Activated T-cell treated with anti-CD3 and anti-CD28 coated beads for 24 hours (primary cell): ENCODE data around the gene SLC26A1.
A peak's percentile ranks its signal among the peaks of the same experiment; 100 is the strongest.

Source experiments
- DNase-seq: peaks from one replicate; pipeline ENCODE4 v3.0.0-alpha.2; 2020; ENCODE audit warnings: low read depth

The SLC26A1 gene

GRCh38 chr4:1029529-1029928, 36.3 kb upstream of the SLC26A1 start:
- DNase-seq, result no peak

DNA sequence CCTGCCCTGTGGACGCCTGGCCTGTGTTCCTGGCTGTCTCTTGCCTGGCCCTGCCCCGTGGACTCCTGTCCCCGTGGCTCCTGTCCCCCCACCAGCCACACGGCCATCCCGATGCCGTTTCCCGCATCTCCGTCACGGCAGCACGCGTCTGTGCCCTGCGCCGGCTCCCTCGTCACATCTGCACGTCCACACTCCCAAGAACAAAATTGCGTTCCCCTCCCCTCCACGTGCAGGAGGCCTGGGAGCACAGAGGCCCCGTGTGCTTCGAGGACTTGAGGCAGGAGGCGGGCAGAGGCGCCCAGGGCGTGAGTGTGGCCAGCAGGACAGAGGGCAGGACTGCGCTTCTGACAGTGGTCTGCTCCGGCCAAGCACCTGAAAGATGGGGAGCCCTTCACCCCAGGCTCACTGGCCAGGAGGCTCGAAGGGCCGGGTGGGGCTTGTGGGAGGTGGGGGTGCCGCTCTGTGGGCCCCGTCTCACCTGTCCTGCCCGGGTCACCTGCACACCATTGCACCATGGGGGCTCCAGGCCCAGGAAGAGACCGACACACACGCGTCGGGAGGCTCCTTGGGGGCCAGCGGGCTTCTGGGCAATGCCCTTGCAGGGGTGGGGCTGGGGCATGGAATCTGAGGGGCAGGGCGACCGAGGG, 35.5 kb upstream of the SLC26A1 start:
- DNase-seq, result no peak

DNA sequence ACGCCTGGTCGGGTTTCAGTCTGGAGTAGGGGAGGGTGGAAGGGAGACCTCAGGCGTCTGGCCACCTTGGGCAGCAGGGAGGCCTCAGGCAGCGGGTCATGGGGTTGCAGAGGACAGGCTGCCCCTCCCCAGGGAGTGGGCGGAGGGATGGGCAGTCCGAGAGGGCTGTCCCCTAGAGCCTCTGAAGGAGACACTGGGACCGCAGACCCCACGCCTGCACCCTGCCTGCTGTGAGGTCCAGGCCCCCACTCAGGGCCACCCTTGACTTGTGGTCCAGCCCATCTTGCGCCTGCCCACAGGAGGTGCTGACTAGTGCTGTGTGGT, 34.7 kb upstream of the SLC26A1 start:
- DNase-seq, result no peak

DNA sequence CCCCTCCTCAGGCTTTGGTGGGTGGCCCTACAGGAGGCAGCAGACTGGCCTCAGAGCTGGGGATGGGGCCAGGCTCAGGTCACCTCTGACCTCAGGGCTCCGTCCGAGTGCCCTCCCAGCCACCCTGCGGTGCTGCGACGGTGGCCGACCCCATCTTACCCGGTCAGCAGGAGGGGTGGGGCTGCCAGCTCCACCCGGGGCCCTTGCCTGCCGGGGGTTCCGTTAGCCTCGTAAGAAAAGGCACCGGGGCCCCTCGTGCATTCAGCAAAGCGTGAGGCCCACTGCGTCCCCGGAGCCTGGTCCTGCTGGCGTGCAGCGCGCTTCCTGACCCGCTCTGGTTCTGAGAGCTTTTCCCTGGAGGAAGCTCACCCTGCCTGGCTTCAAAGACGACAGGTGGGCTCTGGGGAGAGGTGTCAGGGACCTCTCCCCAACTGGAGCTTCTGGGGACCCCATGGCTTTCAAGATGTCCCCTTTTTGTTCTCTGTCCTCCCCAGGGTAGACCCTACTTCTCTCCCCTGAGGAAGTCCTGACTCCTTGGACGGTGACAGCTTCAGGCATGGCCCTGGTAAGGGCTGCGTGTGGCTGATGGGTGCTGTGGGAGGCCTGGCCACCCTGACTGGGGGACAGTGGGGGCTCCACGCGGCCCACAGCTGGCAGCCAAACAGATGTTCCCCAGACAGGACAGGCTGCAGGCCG, 34.2 kb upstream of the SLC26A1 start:
- no peak for DNase-seq

- DNase-seq, result peak; percentile 16
Measured at GRCh38 chr4:1026115-1026514, 32.9 kb upstream of the SLC26A1 start.

DNA sequence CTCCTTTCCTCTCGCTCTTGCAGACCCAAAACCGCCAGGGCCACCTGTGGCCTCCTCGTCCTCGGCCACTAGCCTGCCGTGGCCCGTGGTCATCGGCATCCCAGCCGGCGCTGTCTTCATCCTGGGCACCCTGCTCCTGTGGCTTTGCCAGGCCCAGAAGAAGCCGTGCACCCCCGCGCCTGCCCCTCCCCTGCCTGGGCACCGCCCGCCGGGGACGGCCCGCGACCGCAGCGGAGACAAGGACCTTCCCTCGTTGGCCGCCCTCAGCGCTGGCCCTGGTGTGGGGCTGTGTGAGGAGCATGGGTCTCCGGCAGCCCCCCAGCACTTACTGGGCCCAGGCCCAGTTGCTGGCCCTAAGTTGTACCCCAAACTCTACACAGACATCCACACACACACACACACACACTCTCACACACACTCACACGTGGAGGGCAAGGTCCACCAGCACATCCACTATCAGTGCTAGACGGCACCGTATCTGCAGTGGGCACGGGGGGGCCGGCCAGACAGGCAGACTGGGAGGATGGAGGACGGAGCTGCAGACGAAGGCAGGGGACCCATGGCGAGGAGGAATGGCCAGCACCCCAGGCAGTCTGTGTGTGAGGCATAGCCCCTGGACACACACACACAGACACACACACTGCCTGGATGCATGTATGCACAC, 31.8 kb upstream of the SLC26A1 start:
- DNase-seq, result no peak

- no peak for DNase-seq
Measured at GRCh38 chr4:1023895-1024740, 30.9 kb upstream of the SLC26A1 start.

DNA sequence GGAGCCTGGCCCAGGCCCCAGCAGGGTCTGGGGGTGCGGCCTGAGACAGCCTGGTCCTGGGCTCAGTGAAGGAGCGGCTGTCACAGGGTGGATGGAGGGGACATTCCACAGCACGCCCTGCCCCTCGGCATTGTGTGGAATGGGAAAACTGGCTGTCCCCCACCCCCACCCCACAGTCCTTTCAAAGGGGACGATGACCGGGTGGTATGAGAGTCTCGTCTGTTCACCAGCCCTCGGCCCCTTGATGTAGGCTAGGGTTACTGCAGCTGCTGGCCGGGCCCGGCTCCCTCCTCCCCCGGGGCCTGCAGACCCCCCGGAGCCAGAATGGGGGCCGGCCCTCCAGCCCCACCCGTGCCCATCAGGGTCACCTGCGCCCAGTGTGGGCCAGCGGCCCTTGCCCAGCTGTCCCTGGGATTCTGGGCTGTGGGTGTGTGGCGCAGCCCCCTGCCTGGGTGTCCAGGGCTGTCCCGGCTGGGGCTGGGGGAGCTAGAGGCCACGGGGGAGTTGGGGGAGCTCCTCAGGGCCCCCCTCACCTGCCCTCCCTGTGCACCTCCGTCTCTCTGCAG, 30.0 kb upstream of the SLC26A1 start:
- DNase-seq, result no peak

DNA sequence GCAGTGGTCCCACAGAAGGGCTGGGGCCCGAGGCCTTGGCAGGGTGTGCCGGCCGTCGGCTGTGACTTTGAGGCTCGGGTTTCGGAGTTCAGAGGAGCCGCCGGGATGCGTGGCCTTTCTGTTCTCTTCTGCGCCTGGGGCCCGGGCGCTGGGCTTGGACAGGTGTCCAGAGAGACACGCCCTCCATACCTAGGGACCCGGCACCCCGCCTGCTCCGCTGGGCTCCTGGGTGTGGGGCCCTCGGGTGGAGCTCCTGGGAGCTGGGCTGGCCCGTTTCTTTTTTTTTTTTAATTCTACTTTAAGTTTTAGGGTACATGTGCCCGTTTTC, 29.5 kb upstream of the SLC26A1 start:
- DNase-seq, result no peak

DNA sequence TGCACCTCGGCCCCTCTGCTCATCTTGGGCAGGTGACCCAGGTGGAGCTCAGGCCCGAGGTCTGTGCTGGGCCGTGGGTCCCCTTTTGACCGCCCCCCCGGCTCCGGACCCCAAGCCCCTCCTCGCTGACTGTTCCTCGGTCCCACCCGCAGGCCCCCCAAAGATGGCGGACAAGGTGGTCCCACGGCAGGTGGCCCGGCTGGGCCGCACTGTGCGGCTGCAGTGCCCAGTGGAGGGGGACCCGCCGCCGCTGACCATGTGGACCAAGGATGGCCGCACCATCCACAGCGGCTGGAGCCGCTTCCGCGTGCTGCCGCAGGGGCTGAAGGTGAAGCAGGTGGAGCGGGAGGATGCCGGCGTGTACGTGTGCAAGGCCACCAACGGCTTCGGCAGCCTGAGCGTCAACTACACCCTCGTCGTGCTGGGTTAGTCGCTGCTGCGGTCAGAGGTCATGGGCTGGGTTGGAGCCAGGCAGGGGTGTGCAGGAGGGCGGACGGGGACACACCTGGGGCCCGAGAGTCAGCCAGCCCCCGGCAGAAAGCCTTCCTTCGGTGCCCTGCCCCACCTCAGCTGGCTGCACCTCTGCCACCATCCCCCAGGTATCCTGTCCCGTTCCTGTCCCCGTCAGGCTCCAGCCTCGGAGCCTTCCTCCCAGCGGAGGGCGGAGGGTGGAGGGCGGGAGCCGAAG, 29.0 kb upstream of the SLC26A1 start:
- DNase-seq, result no peak

- no peak for DNase-seq
Measured at GRCh38 chr4:1021386-1022050, 28.3 kb upstream of the SLC26A1 start.

GRCh38 chr4:1019729-1020470, 26.7 kb upstream of the SLC26A1 start:
- DNase-seq, result no peak

DNA sequence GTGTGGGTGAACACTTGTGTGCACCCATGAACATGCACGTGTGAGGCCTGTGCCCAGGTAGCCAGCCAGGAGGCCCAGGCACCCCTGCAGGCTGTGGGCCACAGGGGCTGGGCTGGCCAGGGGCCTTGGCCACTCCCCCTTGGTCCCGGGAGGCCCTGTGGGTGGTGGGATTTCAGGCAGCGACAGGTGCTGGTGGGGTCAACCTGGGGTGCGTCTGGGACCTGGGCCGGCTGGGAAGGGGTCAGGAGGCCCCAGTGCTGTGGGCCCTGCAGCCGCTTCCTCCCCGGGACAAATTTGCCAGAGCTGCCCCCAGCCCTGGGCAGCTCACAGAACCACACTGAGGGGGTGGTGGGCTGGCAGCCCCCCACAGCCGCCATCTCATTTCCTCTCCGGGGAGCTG, 26.1 kb upstream of the SLC26A1 start:
- no peak for DNase-seq

- DNase-seq, result no peak
Measured at GRCh38 chr4:1018147-1019020, 25.2 kb upstream of the SLC26A1 start.

- no peak for DNase-seq
Measured at GRCh38 chr4:1017706-1018105, 24.5 kb upstream of the SLC26A1 start.

GRCh38 chr4:1017211-1017610, 24.0 kb upstream of the SLC26A1 start:
- no peak for DNase-seq

- no peak for DNase-seq
Measured at GRCh38 chr4:1015746-1016145, 22.5 kb upstream of the SLC26A1 start.

DNA sequence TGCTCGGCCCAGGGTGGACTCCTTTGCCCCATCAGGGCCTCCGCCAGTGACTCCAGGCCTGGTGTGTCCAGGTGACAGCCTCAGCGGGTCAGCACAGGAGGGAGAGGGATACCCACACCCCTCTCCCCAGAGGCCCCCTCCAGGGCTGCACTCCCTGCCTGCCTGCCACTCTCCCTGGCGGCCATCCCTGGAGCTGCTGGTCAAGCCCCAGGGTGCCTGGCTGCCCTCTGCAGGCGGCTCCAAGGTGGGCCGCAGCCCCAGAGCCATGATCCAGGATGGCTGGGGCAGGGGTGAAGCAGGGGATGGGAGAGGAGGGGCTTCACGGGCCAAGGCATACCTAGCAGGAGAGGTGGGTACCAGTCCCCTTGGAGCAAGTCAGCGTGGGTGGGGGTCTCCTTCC, 22.0 kb upstream of the SLC26A1 start:
- no peak for DNase-seq

- no peak for DNase-seq
Measured at GRCh38 chr4:1014291-1015167, 21.3 kb upstream of the SLC26A1 start.
